ENCODE results near the gene WWOX. TPM values are rescaled to one million over a fixed set of nuclear protein-coding genes. Genes with fewer than 3 reads are reported as not detected.

The WWOX gene
- total RNA-seq, 1 donor from 2014 or later: 29.6 TPM

GRCh38 chr16:78386557-78387324 lies 287.3 kb downstream of the WWOX start:
- no peak overlapping the region for H3K4me3 ChIP-seq (ENCODE audit: low read depth, low read length)
- TF ChIP-seq CTCF (conservative IDR thresholded peaks at IDR 0.05; ENCODE audit: low read depth, low read length): no peak
- DNase-seq (ENCODE audit: low read depth): no peak

GRCh38 chr16:78389009-78389498 lies 289.6 kb downstream of the WWOX start:
- DNase-seq (ENCODE audit: low read depth): no peak
- H3K4me3 ChIP-seq (ENCODE audit: low read depth, low read length): no peak overlapping the region
- no peak for TF ChIP-seq CTCF (conservative IDR thresholded peaks at IDR 0.05; ENCODE audit: low read depth, low read length)

- DNase-seq (ENCODE audit: low read depth): peak; percentile 3
- no peak overlapping the region for H3K4me3 ChIP-seq (ENCODE audit: low read depth, low read length)
- TF ChIP-seq CTCF (conservative IDR thresholded peaks at IDR 0.05; ENCODE audit: low read depth, low read length): no peak
Observed at GRCh38 chr16:78390092-78390491, 290.6 kb downstream of the WWOX start.

- no peak for DNase-seq (ENCODE audit: low read depth)
- H3K4me3 ChIP-seq (ENCODE audit: low read depth, low read length): no peak overlapping the region
- no peak for TF ChIP-seq CTCF (conservative IDR thresholded peaks at IDR 0.05; ENCODE audit: low read depth, low read length)
Observed at GRCh38 chr16:78390508-78391324, 291.3 kb downstream of the WWOX start.

GRCh38 chr16:78392585-78393195 lies 293.2 kb downstream of the WWOX start:
- TF ChIP-seq CTCF (conservative IDR thresholded peaks at IDR 0.05; ENCODE audit: low read depth, low read length): no peak
- DNase-seq (ENCODE audit: low read depth): no peak
- H3K4me3 ChIP-seq (ENCODE audit: low read depth, low read length): no peak overlapping the region

- TF ChIP-seq CTCF (conservative IDR thresholded peaks at IDR 0.05; ENCODE audit: low read depth, low read length): no peak
- H3K4me3 ChIP-seq (ENCODE audit: low read depth, low read length): no peak overlapping the region
- DNase-seq (ENCODE audit: low read depth): no peak
Observed at GRCh38 chr16:78395035-78395434, 295.6 kb downstream of the WWOX start.

Measured in epithelial cell of proximal tubule (primary cell).